Measurements from ENCODE around the gene NR2F1-AS1.

- TF ChIP-seq POLR2A (IDR thresholded peaks at IDR 0.05) (no peak), CTCF (IDR thresholded peaks at IDR 0.05) (no peak), POLR2AphosphoS5 (IDR thresholded peaks at IDR 0.05) (no peak)
Measured at GRCh38 chr5:93584596-93585040, 3.6 kb upstream of the NR2F1-AS1 start.

Data from prostate gland (tissue), 2 donors.